Measurements from ENCODE around the gene TXNRD1. TPM values are rescaled to one million over a fixed set of nuclear protein-coding genes. Genes with fewer than 3 reads are reported as not detected.
A peak's percentile ranks its signal among the peaks of the same experiment; 100 is the strongest.
"Not testable (repeated sequence)": the region's sequence is repeated elsewhere in the genome, so short reads cannot be mapped to it uniquely, and the experiment has no call there.

Gene TXNRD1
- polyA plus RNA-seq, 3 donors: 50.2 to 69.5 (median 63.3) TPM

- DNase-seq (ENCODE audit: extremely low read depth in 1 of 11, low read depth in 9 of 11, low spot score in 4 of 11): no peak
These were observed 76.4 kb downstream of the TXNRD1 start for GRCh38 chr12:104291867-104292524.

GRCh38 chr12:104292872-104293794, 77.6 kb downstream of the TXNRD1 start:
- DNase-seq (ENCODE audit: extremely low read depth in 1 of 11, low read depth in 9 of 11, low spot score in 4 of 11): no peak

DNA sequence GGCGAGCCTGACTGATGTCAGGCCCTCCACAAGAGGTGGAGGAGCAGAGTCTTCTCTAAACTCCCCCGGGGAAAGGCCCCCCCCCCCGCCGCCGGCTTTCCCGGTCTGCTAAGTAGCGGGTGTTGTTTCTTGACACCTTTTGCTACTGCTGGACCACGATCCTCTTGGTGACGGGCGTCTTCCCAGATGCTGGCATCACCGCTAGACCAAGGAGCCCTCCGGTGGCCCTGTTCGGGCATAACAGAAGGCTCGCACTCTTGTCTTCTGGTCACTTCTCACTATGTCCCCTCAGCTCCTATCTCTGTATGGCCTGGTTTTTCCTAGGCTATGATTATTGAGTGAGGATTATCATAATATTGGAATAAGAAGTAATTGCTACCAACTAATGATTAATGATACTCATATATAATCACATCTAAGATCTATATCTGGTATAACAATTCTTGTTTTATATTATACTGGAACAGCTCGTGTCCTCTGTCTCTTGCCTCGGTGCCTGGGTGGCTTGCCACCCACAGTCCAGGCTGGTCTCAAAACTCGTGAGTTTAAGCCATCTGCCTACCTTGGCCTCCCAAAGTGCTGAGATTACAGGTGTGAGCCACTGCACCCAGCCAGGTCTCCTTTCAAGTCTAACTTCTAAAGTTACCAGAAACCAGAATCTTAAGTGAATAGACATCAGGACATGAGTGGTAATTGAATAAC, 78.7 kb downstream of the TXNRD1 start:
- DNase-seq (ENCODE audit: extremely low read depth in 1 of 11, low read depth in 9 of 11, low spot score in 4 of 11): not testable (repeated sequence)

GRCh38 chr12:104294927-104295668, 79.5 kb downstream of the TXNRD1 start:
- no peak for DNase-seq (ENCODE audit: extremely low read depth in 1 of 11, low read depth in 9 of 11, low spot score in 4 of 11)

DNA sequence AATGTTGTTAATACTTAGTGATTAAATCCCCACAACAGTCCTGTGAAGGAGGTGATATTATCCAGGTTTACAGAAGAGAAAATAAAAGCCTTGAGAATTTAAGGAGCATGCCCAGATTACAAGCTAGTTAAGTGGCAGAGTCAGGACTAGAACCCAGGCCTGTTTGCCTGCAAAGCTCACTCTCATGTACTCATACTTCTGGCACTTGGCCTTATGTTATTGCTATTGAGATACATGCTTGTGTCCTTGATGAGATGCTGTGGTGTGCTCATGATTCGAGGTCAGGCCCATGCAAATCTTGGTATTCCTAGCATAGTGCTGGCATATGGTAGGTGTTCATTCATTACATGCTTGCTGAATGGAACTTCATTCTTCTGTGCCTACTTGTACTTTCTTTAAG, 80.4 kb downstream of the TXNRD1 start:
- DNase-seq (ENCODE audit: extremely low read depth in 1 of 11, low read depth in 9 of 11, low spot score in 4 of 11): no peak

- DNase-seq (ENCODE audit: extremely low read depth in 1 of 11, low read depth in 9 of 11, low spot score in 4 of 11): no peak
These were observed 81.1 kb downstream of the TXNRD1 start for GRCh38 chr12:104296718-104297117.

DNA sequence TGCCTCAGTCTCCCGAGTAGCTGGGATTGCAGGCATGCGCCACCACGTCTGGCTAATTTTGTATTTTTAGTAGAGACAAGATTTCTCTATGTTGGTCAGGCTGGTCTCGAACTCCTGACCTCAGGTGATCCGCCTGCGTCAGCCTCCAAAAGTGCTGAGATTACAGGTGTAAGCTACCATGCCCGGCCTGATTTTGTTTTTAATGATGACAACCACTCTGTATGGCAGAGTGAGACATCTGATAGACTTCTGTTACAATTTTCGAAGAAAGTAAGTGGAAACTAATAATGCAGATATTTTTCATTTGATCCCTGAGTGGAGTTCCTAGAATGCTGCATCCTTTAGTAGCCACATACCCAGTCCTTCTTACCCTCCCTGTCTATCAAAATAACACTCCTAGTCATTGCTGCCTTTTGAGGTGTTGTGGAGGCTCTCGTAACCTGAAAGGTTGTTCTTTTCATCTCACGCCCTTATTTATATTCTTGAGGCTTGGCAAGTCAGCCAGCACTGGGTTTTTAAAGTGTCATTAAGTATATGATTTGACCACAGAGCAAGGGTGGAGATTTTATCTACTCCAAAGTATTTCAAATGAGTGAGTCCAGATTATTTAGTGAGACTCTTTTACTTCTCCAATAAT, 82.0 kb downstream of the TXNRD1 start:
- no peak for DNase-seq (ENCODE audit: extremely low read depth in 1 of 11, low read depth in 9 of 11, low spot score in 4 of 11)

DNA sequence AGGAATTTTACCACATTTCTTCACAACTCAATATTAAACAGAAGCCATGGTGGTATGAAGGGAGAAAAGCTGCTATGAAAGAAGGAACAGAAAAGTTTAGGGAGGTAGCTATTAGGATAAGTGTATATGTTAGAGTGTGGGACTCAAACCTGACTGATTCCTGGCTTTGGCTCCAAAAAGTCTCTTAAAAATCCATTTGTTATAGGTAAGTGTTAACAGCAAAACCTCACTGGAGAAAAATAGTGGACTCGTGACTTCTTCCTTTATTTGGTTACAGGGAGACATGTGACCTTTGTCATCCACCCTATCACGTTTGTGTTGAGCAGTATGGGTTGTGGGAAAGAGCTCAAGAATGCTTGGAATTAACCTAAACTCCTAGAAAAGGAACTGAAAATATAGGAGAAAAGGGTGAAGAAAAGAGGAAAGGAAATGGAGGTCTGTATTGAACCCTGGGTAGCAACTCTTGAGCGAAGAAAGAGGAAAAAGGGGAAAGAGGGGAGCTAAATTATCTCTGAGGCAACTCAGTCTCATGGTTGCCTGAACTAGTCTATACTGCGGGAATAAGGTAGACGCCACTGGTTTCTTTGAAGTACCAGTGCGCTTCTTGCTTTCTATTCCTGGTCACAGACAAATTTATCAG, 84.4 kb downstream of the TXNRD1 start:
- no peak for DNase-seq (ENCODE audit: extremely low read depth in 1 of 11, low read depth in 9 of 11, low spot score in 4 of 11)

GRCh38 chr12:104303538-104304151, 88.1 kb downstream of the TXNRD1 start, which contains the start of gene EID3:
Gene EID3, plus strand, starts transcription at chr12:104303739. Its CDS starts 196 bp downstream, at chr12:104303935.
- peak in 10 of 11 donors; percentile 51 to 84 (median 74) for DNase-seq (ENCODE audit: extremely low read depth in 1 of 11, low read depth in 9 of 11, low spot score in 4 of 11)

DNA sequence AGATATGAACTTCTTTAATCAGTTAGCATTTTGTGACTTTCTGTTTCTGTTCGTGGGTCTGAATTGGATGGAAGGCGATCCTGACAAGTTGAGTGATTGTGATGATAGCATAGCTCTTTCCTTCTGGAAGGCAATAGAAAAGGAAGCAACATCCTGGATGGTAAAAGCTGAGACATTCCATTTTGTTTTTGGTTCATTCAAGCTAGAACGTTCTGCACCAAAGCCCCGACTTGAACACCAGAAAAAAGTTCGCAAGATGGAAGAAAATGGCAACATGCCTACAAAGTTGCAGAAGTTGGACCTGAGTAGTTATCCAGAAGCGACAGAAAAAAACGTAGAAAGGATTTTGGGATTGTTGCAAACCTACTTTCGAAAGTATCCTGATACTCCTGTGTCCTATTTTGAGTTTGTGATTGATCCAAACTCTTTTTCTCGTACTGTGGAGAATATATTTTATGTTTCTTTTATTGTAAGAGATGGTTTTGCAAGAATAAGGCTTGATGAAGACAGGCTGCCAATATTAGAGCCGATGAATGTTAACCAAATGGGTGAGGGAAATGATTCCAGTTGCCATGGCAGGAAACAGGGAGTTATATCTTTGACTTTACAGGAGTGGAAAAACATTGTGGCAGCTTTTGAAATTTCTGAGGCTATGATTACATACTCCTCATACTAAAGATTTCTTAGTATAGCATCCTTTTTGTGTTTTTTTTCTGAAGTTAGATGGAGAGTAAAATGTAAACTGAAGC, 88.9 kb downstream of the TXNRD1 start:
- DNase-seq (ENCODE audit: extremely low read depth in 1 of 11, low read depth in 9 of 11, low spot score in 4 of 11): no peak

DNA sequence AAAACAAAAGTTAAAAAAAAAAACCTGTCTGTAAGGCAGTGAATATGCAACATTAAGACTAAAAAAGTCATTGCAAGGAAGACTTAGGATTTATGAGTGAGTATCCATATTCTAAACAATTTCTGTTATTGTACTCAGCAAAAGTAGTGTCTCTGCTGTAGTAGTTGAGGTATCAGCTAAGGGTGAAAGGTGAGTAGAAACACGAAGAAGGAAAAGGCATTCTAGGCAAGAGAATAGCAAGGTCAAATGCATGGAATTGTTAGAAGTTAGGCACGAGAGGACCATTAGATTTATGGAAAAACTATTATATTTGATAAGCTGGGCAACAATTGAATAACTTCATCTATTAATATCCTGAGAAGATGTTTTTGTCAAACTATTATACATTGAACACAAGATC, 89.8 kb downstream of the TXNRD1 start:
- DNase-seq (ENCODE audit: extremely low read depth in 1 of 11, low read depth in 9 of 11, low spot score in 4 of 11): no peak

DNA sequence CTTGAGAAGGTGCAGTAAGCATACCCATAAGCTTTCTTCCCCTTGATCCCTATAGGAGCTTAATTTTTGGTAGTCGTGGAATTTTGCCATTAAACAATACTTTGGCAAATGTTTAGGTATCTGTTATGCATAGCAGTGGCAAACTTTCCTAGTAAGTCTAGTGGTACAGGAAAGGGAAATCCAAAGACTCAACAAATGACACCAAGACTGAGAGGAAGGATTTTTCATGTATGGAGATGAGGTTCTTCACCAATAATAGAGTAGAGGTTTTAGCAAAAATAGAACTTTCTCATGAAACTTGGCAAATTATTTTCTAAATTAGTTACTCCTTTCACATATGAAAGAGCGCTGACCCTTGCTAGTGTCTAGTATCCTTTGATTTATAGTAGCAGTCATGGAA, 90.8 kb downstream of the TXNRD1 start:
- no peak for DNase-seq (ENCODE audit: extremely low read depth in 1 of 11, low read depth in 9 of 11, low spot score in 4 of 11)

DNA sequence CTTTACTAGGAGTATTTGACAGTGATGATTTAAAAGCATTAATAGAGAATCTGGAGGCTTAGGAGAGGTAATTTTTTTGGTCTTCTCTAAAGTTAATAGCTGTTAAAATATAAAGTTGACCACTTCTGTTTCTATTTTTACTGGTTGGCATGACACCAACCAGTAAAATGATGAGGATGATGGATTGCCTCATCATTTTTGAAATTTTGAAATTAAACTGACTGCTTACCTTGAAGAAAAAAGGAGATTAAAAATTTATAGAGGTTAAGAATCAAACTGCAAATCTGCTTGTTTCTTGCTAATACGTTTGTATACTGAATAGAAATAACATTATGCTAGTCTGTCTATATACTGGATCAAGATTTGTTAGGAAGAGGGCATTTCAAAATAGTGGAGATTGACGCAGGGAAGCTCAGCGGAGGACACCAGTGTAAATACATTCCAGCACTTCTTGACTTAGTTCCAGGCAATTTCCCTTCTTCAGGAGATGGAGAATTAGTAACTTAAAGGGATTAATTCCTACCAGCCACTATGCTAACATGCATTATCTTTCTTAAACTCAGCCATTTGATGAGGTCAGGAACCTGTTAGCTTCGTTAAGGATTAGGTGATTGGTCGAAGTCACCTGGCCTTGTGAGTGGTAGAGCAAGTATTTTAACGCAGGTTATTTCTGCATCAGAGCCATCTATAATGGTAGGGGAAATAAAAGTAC, 91.5 kb downstream of the TXNRD1 start:
- no peak for DNase-seq (ENCODE audit: extremely low read depth in 1 of 11, low read depth in 9 of 11, low spot score in 4 of 11)

- DNase-seq (ENCODE audit: extremely low read depth in 1 of 11, low read depth in 9 of 11, low spot score in 4 of 11): no peak
These were observed 92.0 kb downstream of the TXNRD1 start for GRCh38 chr12:104307655-104308000.

DNA sequence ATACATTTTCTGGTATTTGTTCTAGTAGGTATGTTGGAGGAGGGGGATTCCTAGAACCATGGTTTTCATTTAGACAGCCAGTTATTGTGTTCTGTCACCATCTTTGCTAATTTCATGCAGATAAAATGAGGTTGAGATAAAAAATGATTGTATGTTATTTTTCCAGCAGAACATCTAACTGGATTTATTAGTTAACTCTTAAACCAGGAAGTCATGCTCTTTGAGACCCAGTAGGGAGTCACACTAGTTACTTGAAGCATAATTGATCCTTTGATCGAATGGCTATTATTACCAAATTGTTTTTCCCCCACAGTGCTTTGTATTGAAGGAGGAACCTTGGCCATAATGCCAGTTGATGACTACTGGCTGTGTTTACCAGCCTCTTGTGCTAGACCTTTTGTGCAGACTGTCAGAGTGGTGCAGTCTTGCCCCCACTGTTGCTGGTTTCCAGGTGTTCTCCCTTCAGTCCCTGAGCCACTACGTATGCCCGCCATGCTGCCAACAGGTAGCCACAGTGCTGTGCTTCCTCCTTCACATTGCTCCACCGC, 93.9 kb downstream of the TXNRD1 start:
- DNase-seq (ENCODE audit: extremely low read depth in 1 of 11, low read depth in 9 of 11, low spot score in 4 of 11): no peak

All from renal cortex interstitium (tissue), 11 donors.